Measurements from ENCODE around the gene GABRG3. TPM values are rescaled to one million over a fixed set of nuclear protein-coding genes. Genes with fewer than 3 reads are reported as not detected.

The GABRG3 gene
- total and polyA plus RNA-seq, 7 donors, result under 0.01 to 0.28 (median 0.05) TPM; not detected in 3

DNA sequence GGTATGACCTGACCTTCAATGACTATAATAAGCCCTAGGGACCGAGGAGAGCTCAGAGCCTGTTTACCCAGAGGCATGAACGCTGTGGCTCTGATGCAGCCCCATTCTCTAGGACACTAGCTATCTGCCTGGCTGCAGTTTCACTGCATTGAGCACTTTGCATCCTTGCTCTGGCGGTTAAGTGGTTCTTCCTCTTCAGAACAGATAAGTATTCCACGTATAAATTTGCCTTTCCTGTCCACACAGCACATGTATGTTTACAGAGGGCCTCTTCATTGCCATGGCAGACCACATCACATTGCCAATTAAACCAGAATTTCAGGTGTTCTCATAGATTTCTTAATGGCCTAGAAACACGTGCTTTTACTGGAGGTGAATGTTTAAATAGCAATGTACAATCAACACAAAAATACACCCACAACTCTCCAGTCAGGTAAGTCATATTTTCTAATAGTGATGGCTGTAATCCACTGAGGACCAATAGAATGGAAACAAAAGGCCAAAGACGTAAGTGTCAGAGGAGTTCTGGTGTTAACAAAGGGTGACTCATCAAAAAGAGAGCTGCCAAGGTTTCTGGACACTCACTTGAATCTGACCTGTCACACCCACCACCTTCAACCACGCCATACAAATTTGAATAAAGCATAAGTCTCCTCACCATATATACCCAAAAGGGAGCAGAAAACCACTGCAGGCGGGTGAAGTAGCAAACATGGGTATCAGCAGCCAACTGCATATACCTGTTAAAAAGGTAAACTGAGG, 574.7 kb downstream of the GABRG3 start:
- peaks cover 0 to 5% (median 0%) of the 10 kb centered on the region in 4 donors for H3K9me3 ChIP-seq
- DNase-seq, result no peak
- TF ChIP-seq EP300 (IDR thresholded peaks at IDR 0.05) (no peak), POLR2A (IDR thresholded peaks at IDR 0.05) (no peak), POLR2AphosphoS5 (IDR thresholded peaks at IDR 0.05) (no peak), CTCF (IDR thresholded peaks at IDR 0.05) (no peak)
- 57 to 63% methylated on average over 8 of the region's 8 CpGs for WGBS, 2 donors
- no peaks in the 10 kb centered on the region for H3K27me3 ChIP-seq
- intact Hi-C loops (cut with DNase I), result no loop called here
- no peak overlapping the region for H3K4me3 ChIP-seq
- H3K27ac ChIP-seq, result no peak overlapping the region
- no peaks in the 10 kb centered on the region for H3K36me3 ChIP-seq
- no peaks in the 10 kb centered on the region for H3K4me1 ChIP-seq

- no peak overlapping the region for H3K4me3 ChIP-seq
- no peaks in the 10 kb centered on the region for H3K27me3 ChIP-seq
- H3K9me3 ChIP-seq, result peaks cover 0 to 4% (median 0%) of the 10 kb centered on the region in 4 donors
- intact Hi-C loops (cut with DNase I), result no loop called here
- DNase-seq, result no peak
- H3K36me3 ChIP-seq, result no peaks in the 10 kb centered on the region
- TF ChIP-seq POLR2AphosphoS5 (IDR thresholded peaks at IDR 0.05) (no peak), CTCF (IDR thresholded peaks at IDR 0.05) (no peak), POLR2A (IDR thresholded peaks at IDR 0.05) (no peak), EP300 (IDR thresholded peaks at IDR 0.05) (no peak)
- H3K27ac ChIP-seq, result no peak overlapping the region
- WGBS, 2 donors, result 58 to 78% methylated on average over 4 of the region's 4 CpGs
- H3K4me1 ChIP-seq, result no peaks in the 10 kb centered on the region
These were observed 578.8 kb downstream of the GABRG3 start for GRCh38 chr15:27549746-27550145.

DNA sequence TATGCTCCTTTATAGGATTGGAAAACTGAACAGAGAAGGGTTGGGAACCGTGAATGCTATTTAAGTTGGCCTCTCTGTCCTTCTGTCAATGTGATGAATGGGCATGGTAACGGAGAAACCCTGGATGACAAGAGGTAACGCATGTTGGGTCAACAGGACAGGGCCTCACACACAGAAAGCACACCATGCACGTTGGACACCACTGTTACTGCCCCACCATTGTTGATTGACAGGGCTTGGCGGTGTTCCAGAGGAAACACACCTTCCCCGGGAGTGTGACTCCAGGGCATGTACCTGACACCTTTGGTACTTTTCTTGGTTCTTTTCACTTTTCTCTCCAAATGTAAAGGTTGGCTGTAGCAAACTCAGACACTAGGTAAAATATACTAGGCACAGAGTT, 579.7 kb downstream of the GABRG3 start:
- no peak overlapping the region for H3K4me3 ChIP-seq
- no peaks in the 10 kb centered on the region for H3K4me1 ChIP-seq
- DNase-seq, result no peak
- no peaks in the 10 kb centered on the region for H3K36me3 ChIP-seq
- WGBS, 2 donors, result 65 to 73% methylated on average over 6 of the region's 6 CpGs
- TF ChIP-seq POLR2AphosphoS5 (IDR thresholded peaks at IDR 0.05) (no peak), CTCF (IDR thresholded peaks at IDR 0.05) (no peak), EP300 (IDR thresholded peaks at IDR 0.05) (no peak), POLR2A (IDR thresholded peaks at IDR 0.05) (no peak)
- no peak overlapping the region for H3K27ac ChIP-seq
- H3K9me3 ChIP-seq, result peaks cover 0 to 4% (median 0%) of the 10 kb centered on the region in 4 donors
- H3K27me3 ChIP-seq, result no peaks in the 10 kb centered on the region
- intact Hi-C loops (cut with DNase I), result no loop called here

DNA sequence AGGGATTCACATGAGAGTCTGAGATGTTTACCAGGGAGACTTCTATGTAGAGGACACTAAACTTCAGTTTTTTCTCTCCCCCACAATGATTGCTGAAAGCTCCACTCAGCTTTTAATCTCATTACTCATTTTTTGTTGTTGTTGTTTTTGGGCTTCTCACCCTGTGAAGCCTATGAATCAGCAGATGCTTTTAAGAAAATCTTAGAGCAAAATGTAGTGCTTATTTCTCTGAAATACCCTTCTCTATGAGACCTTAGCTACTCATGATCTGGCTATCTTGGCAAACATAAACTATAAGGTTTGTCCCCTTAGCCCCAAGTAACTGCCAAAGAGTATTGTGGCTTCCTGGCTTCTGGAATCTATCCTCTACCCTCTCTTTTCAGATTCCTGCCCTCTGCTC, 590.8 kb downstream of the GABRG3 start:
- TF ChIP-seq POLR2A (IDR thresholded peaks at IDR 0.05) (no peak), POLR2AphosphoS5 (IDR thresholded peaks at IDR 0.05) (no peak), EP300 (IDR thresholded peaks at IDR 0.05) (no peak), CTCF (IDR thresholded peaks at IDR 0.05) (no peak)
- no peak overlapping the region for H3K4me3 ChIP-seq
- no peak overlapping the region for H3K27ac ChIP-seq
- no peaks in the 10 kb centered on the region for H3K36me3 ChIP-seq
- intact Hi-C loops (cut with DNase I), result no loop called here
- H3K9me3 ChIP-seq, result peaks cover 0 to 3% (median 0%) of the 10 kb centered on the region in 4 donors
- H3K27me3 ChIP-seq, result no peaks in the 10 kb centered on the region
- DNase-seq, result no peak
- H3K4me1 ChIP-seq, result no peaks in the 10 kb centered on the region
